HG03342 (cell line): ENCODE measurements around the gene DUX4.
"Not testable (repeated sequence)": the region's sequence is repeated elsewhere in the genome, so short reads cannot be mapped to it uniquely, and the experiment has no call there.

ENCODE experiments used
- ATAC-seq: cut with Tn5 transposase; IDR thresholded peaks from one replicate; pipeline ENCODE4 v1.9.1; 2021; ENCODE audit warnings: mild to moderate bottlenecking, moderate library complexity; ENCODE audit not compliant: unreplicated experiment

The DUX4 gene

DNA sequence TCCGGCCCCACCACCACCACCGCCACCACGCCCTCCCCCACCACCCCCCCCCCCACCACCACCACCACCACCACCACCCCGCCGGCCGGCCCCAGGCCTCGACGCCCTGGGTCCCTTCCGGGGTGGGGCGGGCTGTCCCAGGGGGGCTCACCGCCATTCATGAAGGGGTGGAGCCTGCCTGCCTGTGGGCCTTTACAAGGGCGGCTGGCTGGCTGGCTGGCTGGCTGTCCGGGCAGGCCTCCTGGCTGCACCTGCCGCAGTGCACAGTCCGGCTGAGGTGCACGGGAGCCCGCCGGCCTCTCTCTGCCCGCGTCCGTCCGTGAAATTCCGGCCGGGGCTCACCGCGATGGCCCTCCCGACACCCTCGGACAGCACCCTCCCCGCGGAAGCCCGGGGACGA, at the start of gene DUX4:
DUX4 (plus strand) TSS at position 347 of the 400 bp plus-strand sequence; CDS start at position 347, 0 bp downstream.
- ATAC-seq: not testable (repeated sequence)

DNA sequence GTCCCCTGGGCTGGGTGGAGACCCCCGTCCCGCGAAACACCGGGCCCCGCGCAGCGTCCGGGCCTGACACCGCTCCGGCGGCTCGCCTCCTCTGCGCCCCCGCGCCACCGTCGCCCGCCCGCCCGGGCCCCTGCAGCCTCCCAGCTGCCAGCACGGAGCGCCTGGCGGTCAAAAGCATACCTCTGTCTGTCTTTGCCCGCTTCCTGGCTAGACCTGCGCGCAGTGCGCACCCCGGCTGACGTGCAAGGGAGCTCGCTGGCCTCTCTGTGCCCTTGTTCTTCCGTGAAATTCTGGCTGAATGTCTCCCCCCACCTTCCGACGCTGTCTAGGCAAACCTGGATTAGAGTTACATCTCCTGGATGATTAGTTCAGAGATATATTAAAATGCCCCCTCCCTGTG, 1.9 kb downstream of the DUX4 start:
- ATAC-seq: not testable (repeated sequence)

DNA sequence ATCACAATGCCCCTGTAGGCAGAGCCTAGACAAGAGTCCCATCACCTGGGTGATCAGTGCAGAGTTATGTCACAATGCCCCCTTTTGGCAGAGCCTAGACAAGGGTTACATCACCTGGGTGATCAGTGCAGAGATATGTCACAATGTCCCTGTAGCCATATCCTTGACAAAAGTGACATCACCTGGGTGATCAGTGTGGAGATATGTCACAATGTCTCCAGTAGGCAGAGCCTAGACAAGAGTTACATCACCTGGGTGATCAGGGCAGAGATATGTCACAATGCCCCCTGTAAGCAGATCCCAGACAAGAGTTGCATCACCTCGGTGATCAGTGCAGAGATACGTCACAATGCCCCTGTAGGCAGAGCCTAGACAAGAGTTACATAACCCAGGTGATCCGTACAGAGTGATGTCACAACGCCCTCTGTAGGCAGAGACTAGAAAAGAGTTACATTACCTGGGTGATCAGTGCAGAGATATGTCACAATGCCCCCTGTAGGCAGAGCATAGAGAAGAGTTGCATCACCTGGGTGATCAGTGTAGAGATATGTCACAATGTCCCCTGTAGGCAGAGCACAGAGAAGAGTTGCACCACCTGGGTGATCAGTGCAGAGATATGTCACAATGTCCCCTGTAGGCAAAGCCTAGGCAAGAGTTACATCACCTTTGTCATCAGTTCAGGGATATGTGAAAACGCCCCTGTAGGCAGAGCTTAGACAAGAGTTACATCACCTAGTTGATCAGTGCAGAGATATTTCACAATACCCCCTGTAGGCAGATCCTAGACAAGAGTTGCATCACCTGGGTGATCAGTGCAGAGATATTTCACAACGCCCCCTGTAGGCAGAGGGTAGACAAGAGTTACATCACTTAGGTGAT, 4.4 kb downstream of the DUX4 start:
- not testable (repeated sequence) for ATAC-seq

DNA sequence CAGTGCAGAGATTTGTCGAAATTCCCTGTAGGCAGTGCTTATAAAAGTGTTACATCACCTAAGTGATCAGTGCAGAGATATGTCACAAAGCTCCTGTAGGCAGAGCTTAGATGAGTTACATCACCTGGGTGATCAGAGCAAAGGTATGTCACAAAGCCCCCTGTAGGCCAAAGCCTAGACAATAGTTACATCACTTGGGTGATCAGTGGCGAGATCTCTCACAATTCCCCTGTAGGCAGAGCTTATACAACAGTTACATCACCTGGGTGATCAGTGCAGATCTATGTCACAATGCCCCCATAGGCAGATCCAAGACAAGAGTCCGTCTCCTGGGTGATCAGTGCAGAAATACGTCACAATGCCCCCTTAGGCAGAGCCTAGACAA, 5.0 kb downstream of the DUX4 start:
- peak; percentile 3 for ATAC-seq

DNA sequence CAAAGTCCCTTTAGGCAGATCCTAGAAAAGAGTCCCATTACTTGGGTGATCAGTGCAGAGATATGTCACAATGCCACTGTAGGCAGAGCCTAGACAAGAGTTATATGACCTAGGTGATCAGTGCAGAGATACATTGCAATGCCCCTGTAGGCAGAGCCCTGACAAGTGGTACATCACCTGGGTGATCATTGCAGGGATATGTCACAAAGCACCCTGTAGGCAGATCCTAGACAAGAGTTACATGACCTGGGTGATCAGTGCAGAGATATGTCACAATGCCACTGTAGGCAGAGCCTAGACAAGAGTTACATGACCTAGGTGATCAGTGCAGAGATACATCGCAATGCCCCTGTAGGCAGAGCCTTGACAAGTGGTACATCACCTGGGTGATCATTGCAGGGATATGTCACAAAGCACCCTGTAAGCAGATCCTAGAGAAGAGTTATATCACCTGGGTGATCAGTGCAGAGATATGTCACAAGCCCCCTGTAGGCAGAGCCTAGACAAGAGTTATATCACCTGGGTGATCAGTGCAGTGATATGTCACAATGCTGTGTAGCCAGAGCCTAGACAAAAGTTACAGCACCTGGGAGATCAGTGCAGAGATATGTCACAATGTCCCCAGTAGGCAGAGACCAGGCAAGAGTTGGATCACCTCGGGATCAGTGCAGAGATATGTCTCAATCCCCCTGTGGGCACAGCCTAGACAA, 5.6 kb downstream of the DUX4 start:
- peak; percentile 59 for ATAC-seq

DNA sequence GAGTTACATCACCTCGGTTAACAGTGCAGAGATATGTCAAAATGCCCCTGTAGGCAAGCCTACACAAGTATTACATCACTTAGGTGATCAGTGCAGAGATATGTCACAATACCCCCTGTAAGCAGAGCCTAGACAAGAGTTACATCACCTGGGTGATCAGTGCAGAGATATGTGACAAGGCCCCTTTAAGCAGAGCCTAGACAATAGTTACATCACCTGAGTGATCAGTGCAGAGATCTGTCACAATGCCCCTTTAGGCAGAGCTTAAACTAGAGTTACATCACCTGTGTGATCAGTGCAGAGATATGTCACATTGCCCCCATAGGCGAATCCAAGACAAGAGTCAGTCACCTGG, 6.1 kb downstream of the DUX4 start:
- ATAC-seq: peak; percentile 22

DNA sequence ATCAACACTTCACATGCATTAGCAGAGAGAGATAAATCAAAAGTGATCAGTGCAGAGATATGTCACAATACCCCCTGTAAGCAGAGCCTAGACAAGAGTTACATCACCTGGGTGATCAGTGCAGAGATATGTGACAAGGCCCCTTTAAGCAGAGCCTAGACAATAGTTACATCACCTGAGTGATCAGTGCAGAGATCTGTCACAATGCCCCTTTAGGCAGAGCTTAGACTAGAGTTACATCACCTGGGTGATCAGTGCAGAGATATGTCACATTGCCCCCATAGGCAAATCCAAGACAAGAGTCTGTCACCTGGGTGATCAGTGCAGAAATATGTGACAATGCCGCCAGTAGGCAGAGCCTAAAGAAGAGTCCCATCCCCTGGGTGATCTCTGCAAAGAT, 7.4 kb downstream of the DUX4 start:
- ATAC-seq: not testable (repeated sequence)

DNA sequence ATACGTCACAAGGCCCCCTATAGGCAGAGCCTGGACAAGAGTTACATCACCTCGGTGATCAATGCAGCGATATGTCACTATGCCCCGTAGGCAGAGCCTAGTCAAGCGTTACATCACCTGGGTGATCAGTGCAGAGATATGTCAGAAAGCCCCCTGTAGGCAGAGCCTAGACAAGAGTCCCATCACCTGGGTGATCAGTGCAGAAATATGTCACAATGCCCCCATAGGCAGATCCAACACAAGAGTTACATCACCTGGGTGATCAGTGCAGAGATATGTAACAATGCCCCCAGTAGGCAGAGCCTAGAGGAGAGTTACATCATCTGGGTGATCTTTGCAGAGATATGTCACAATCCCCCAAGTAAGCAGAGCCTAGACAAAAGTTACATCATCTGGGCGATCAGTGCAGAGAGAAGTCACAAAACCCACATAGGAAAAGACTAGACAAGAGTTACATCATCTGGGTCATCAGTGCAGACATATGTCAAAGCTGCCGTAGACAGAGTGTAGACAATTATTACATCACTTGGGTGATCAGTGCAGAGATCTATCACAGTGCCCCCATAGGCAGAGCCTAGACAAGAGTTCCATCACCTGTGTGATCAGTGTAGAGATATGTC, 8.0 kb downstream of the DUX4 start:
- not testable (repeated sequence) for ATAC-seq

DNA sequence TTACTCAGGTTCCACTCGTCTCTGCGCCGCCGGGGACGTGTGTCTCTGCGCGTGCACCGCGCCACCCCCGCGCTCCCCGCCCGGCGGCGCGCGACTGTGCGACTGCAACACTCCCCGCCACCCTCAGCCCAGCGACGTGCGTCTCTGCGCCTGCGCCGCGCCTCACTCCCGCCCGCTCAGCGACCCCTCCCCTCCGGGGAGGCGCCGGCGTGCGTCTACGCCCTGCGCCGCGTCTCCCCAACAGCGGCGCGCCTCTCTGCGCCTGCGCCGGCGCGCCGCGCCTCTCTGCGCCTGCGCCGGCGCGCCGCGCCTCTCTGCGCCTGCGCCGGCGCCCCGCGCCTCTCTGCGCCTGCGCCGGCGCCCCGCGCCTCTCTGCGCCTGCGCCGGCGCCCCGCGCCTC, 29.9 kb downstream of the DUX4 start:
- ATAC-seq: not testable (repeated sequence)
